Right atrium auricular region (tissue), 2 donors: ENCODE measurements around the gene FXYD1. TPM values are rescaled to one million over a fixed set of nuclear protein-coding genes. Genes with fewer than 3 reads are reported as not detected.
A peak's percentile ranks its signal among the peaks of the same experiment; 100 is the strongest.

Source experiments
- DNase-seq: peaks from one replicate; pipeline ENCODE4 v3.0.0-alpha.2; 2019; ENCODE audit warnings: low spot score
- H3K27ac ChIP-seq, 2 donors: fragments of 200-600 bp; sonication (generic); 1 replicate in 1 of 2; 2 replicates in 1 of 2; pipeline ENCODE4 v1.5.1; 2016 to 2019
- H3K27me3 ChIP-seq, 2 donors: fragments of 200-600 bp; sonication (generic); one replicate each; pipeline versions ENCODE4 v1.5.1 to v1.6.0; 2017 to 2019
- H3K36me3 ChIP-seq: fragments of 200-600 bp; sonication (generic); one replicate; pipeline ENCODE4 v1.5.1; 2016
- H3K4me1 ChIP-seq, 2 donors: fragments of 200-600 bp; sonication (generic); one replicate each; pipeline versions ENCODE4 v1.5.1 to v1.6.0; 2017 to 2019
- H3K4me3 ChIP-seq, 2 donors: fragments of 200-600 bp; sonication (generic); 1 replicate in 1 of 2; 2 replicates in 1 of 2; pipeline ENCODE4 v1.5.1; 2017 to 2019; ENCODE audit warnings: mild to moderate bottlenecking in 1 of 2, moderate library complexity in 1 of 2
- H3K9me3 ChIP-seq, 2 donors: fragments of 200-600 bp; sonication (generic); one replicate each; pipeline ENCODE4 v1.5.1; 2019
- CTCF ChIP-seq, 2 donors: fragments of 200-600 bp; sonication (generic); IDR thresholded peaks; one replicate each; pipeline ENCODE4 v1.5.1; 2019; ENCODE audit warnings: antibody characterized with exemption in 2 of 2
- total RNA-seq, 2 donors: library from RNA; depleted of rRNA; stranded (reverse); fragments of >200 nt; gene quantifications; one replicate each; pipeline ENCODE4 v1.1.0, GENCODE V29; 2016

The FXYD1 gene
- total RNA-seq, 2 donors from 2014 or later, result 166 to 175 TPM

- TF ChIP-seq CTCF (IDR thresholded peaks at IDR 0.05), result no peak
- H3K9me3 ChIP-seq, result no peaks in the 10 kb centered on the region
- peaks cover 0 to 29% of the 10 kb centered on the region in 2 donors for H3K4me1 ChIP-seq
- DNase-seq, result no peak
- H3K4me3 ChIP-seq, result no peak overlapping the region
- no peaks in the 10 kb centered on the region for H3K27me3 ChIP-seq
- H3K27ac ChIP-seq, result peak overlapping the region in 1 of 2 donors; percentile 16
- no peaks in the 10 kb centered on the region for H3K36me3 ChIP-seq
Measured at GRCh38 chr19:35119578-35120155, 19.0 kb upstream of the FXYD1 start.

GRCh38 chr19:35120492-35120891 is 18.1 kb upstream of the FXYD1 start:
- Histone ChIP-seq H3K36me3 (no peaks in the 10 kb centered on the region), H3K4me1 (peaks cover 0 to 30% of the 10 kb centered on the region in 2 donors), H3K9me3 (no peaks in the 10 kb centered on the region), H3K4me3 (no peak overlapping the region), H3K27me3 (no peaks in the 10 kb centered on the region), H3K27ac (peak overlapping the region in 1 of 2 donors; percentile 35)
- no peak for TF ChIP-seq CTCF (IDR thresholded peaks at IDR 0.05)
- no peak for DNase-seq

GRCh38 chr19:35120898-35121297 is 17.7 kb upstream of the FXYD1 start:
- peak overlapping the region in 1 of 2 donors; percentile 35 for H3K27ac ChIP-seq

GRCh38 chr19:35122687-35123551 is 15.7 kb upstream of the FXYD1 start:
- no peak for DNase-seq
- Histone ChIP-seq H3K27me3 (no peaks in the 10 kb centered on the region), H3K4me1 (peaks cover 0 to 36% of the 10 kb centered on the region in 2 donors), H3K36me3 (no peaks in the 10 kb centered on the region), H3K27ac (peak overlapping the region; percentile 89 to 93), H3K9me3 (no peaks in the 10 kb centered on the region), H3K4me3 (no peak overlapping the region)
- no peak for TF ChIP-seq CTCF (IDR thresholded peaks at IDR 0.05)

More at GRCh38 chr19:35120898-35121297, 17.7 kb upstream of the FXYD1 start:
- peaks cover 0 to 34% of the 10 kb centered on the region in 2 donors for H3K4me1 ChIP-seq
- no peaks in the 10 kb centered on the region for H3K36me3 ChIP-seq
- no peak for TF ChIP-seq CTCF (IDR thresholded peaks at IDR 0.05)
- no peak overlapping the region for H3K4me3 ChIP-seq
- no peaks in the 10 kb centered on the region for H3K27me3 ChIP-seq
- no peaks in the 10 kb centered on the region for H3K9me3 ChIP-seq
- no peak for DNase-seq

- H3K4me1 ChIP-seq, result peaks cover 0 to 36% of the 10 kb centered on the region in 2 donors
- H3K27me3 ChIP-seq, result no peaks in the 10 kb centered on the region
- peak overlapping the region in 1 of 2 donors; percentile 58 for H3K4me3 ChIP-seq
- TF ChIP-seq CTCF (IDR thresholded peaks at IDR 0.05), result no peak
- DNase-seq, result no peak
- H3K9me3 ChIP-seq, result no peaks in the 10 kb centered on the region
- no peaks in the 10 kb centered on the region for H3K36me3 ChIP-seq
- H3K27ac ChIP-seq, result peak overlapping the region; percentile 89 to 93
Measured at GRCh38 chr19:35123573-35123972, 15.1 kb upstream of the FXYD1 start.
